DMS153 treated with DMSO at 0.1 percent for 48 hours (cell line): Measurements from ENCODE around the gene SLC9A9.

Experiments used
- DNase-seq: peaks from one replicate; lab custom pipeline; 2025; ENCODE audit not compliant: unreplicated experiment; lab: John Stamatoyannopoulos, UW

Gene SLC9A9

GRCh38 chr3:143265501-143266070 lies 582.7 kb downstream of the SLC9A9 start:
- DNase-seq, result no peak

GRCh38 chr3:143263852-143264513 lies 584.3 kb downstream of the SLC9A9 start:
- DNase-seq, result no peak

GRCh38 chr3:143261848-143262247 lies 586.4 kb downstream of the SLC9A9 start:
- no peak for DNase-seq

GRCh38 chr3:143258692-143259091 lies 589.6 kb downstream of the SLC9A9 start:
- no peak for DNase-seq

GRCh38 chr3:143256416-143256815 lies 591.9 kb downstream of the SLC9A9 start:
- no peak for DNase-seq

GRCh38 chr3:143255739-143256138 lies 592.5 kb downstream of the SLC9A9 start:
- no peak for DNase-seq

GRCh38 chr3:143252931-143253330 lies 595.3 kb downstream of the SLC9A9 start:
- DNase-seq, result no peak

GRCh38 chr3:143249014-143249413 lies 599.3 kb downstream of the SLC9A9 start:
- no peak for DNase-seq

- DNase-seq, result no peak
Measured at GRCh38 chr3:143247073-143247472, 601.2 kb downstream of the SLC9A9 start.

GRCh38 chr3:143245692-143246091 lies 602.6 kb downstream of the SLC9A9 start:
- DNase-seq, result no peak

GRCh38 chr3:143244516-143245063 lies 603.7 kb downstream of the SLC9A9 start:
- DNase-seq, result no peak

GRCh38 chr3:143243686-143244085 lies 604.6 kb downstream of the SLC9A9 start:
- no peak for DNase-seq

- no peak for DNase-seq
Measured at GRCh38 chr3:143242691-143243090, 605.6 kb downstream of the SLC9A9 start.

GRCh38 chr3:143242101-143242500 lies 606.2 kb downstream of the SLC9A9 start:
- no peak for DNase-seq

- DNase-seq, result no peak
Measured at GRCh38 chr3:143241481-143241951, 606.8 kb downstream of the SLC9A9 start.

GRCh38 chr3:143240886-143241285 lies 607.4 kb downstream of the SLC9A9 start:
- DNase-seq, result no peak

- DNase-seq, result no peak
Measured at GRCh38 chr3:143239031-143239430, 609.2 kb downstream of the SLC9A9 start.

GRCh38 chr3:143237077-143237627 lies 611.1 kb downstream of the SLC9A9 start:
- DNase-seq, result no peak

GRCh38 chr3:143236226-143236964 lies 611.9 kb downstream of the SLC9A9 start:
- no peak for DNase-seq

GRCh38 chr3:143235614-143236204 lies 612.6 kb downstream of the SLC9A9 start:
- DNase-seq, result no peak

GRCh38 chr3:143234526-143234925 lies 613.7 kb downstream of the SLC9A9 start:
- no peak for DNase-seq
